ENCODE results near the gene FOXN1.

GRCh38 chr17:28466521-28467048, 39.6 kb upstream of the FOXN1 start:
- TF ChIP-seq CTCF (IDR thresholded peaks at IDR 0.05; ENCODE audit: insufficient read depth, low read length, poor library complexity, severe bottlenecking) (no peak), EZH2phosphoT487 (conservative IDR thresholded peaks at IDR 0.05; ENCODE audit: low read length) (no peak)
